ENCODE data around the gene NQO1. TPM values are rescaled to one million over a fixed set of nuclear protein-coding genes. Genes with fewer than 3 reads are reported as not detected.

Gene NQO1
- total RNA-seq, 3 donors from 2014 or later, result 116 to 188 (median 133) TPM

DNA sequence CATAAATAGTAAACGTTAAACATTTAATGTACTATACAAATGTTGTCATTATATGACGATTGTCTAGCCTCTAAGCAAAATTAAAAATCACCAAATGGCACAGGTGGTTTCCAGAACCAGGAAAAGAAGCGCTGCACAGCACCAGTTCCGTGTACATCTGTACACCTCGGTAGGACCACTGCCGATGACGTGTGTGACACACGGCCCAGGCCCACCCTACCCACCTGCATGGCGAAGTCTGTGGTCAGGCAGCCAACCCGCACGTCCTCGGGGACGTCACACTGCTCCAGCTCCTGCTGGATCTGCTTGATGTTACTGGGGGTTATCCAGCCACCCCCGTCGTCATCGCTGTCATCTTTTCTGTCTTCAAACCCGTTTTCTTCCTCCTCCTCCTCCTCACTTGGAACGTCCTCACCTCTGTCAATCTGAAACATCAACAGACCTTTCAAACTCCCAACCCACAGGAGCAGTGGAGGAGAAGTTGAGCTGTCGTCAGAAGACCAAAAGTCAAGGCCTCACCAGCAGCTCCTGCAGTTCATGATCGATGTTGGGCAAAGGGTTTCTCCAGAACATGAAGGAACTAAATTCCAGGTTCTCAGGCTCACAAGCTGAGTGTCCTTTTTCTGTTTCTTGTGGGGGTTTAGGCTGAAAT, 22.5 kb upstream of the NQO1 start:
- DNase-seq (ENCODE audit: low spot score in 2 of 2), result no peak
- TF ChIP-seq CTCF (IDR thresholded peaks at IDR 0.05) (no peak), POLR2AphosphoS5 (IDR thresholded peaks at IDR 0.05) (no peak), POLR2A (IDR thresholded peaks at IDR 0.05) (no peak)
- Histone ChIP-seq H3K4me1 (peaks cover 0 to 11% of the 10 kb centered on the region in 2 donors), H3K27me3 (no peaks in the 10 kb centered on the region), H3K9me3 (no peaks in the 10 kb centered on the region), H3K4me3 (no peak overlapping the region), H3K36me3 (no peaks in the 10 kb centered on the region), H3K27ac (no peak overlapping the region)
- intact Hi-C loops (cut with DNase I; ENCODE audit: low total_unique reads), result no loop called here

DNA sequence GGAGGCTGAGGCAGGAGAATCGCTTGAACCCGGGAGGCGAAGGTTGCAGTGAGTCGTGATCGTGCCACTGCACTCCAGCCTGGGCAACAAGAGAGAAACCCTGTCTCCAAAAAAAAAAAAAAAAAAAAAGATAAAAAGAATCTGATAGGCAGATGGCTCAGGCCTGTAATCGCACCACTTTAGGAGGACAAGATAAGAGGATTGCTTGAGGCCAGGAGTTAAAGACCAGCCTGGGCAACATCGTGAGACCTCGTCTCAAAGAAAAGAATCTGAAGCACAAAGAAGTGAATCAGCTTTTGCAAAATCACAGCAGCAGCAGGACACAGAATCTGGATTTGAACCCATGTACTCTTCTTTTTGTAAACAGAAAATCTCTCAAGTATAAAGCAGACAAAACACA, 20.8 kb upstream of the NQO1 start:
- H3K9me3 ChIP-seq, result no peaks in the 10 kb centered on the region
- intact Hi-C loops (cut with DNase I; ENCODE audit: low total_unique reads), result no loop called here
- H3K4me1 ChIP-seq, result no peaks in the 10 kb centered on the region
- no peak for DNase-seq (ENCODE audit: low spot score in 2 of 2)
- H3K36me3 ChIP-seq, result no peaks in the 10 kb centered on the region
- TF ChIP-seq POLR2AphosphoS5 (IDR thresholded peaks at IDR 0.05) (no peak), POLR2A (IDR thresholded peaks at IDR 0.05) (no peak), CTCF (IDR thresholded peaks at IDR 0.05) (no peak)
- H3K27me3 ChIP-seq, result no peaks in the 10 kb centered on the region
- no peak overlapping the region for H3K4me3 ChIP-seq
- H3K27ac ChIP-seq, result no peak overlapping the region

DNA sequence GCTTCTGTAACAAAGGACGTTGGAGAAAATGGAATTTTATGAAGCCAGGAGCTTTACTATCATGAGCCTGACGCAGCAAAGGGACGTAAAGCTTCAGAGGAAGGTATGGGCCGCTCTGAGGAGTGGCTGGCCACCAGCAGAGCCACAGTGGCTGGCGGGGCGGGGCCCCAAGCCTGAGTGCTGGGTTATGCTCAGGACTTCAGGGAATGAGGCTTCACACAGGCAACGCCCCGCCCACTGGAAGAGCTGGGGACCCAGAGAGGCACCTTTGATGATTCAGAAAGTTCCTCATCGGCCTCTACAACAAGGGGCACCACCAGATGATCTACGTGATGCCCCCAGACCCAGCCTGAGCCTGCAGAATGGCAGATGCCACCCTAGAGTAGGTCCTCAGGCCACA, 19.6 kb upstream of the NQO1 start:
- no peak for TF ChIP-seq CTCF (IDR thresholded peaks at IDR 0.05)
- no peak for TF ChIP-seq POLR2AphosphoS5 (IDR thresholded peaks at IDR 0.05)
- no peak for TF ChIP-seq POLR2A (IDR thresholded peaks at IDR 0.05)
- Histone ChIP-seq H3K36me3 (no peaks in the 10 kb centered on the region), H3K4me3 (no peak overlapping the region), H3K9me3 (no peaks in the 10 kb centered on the region), H3K27ac (no peak overlapping the region), H3K4me1 (no peaks in the 10 kb centered on the region), H3K27me3 (no peaks in the 10 kb centered on the region)
- no peak for DNase-seq (ENCODE audit: low spot score in 2 of 2)
- intact Hi-C loops (cut with DNase I; ENCODE audit: low total_unique reads), result no loop called here

DNA sequence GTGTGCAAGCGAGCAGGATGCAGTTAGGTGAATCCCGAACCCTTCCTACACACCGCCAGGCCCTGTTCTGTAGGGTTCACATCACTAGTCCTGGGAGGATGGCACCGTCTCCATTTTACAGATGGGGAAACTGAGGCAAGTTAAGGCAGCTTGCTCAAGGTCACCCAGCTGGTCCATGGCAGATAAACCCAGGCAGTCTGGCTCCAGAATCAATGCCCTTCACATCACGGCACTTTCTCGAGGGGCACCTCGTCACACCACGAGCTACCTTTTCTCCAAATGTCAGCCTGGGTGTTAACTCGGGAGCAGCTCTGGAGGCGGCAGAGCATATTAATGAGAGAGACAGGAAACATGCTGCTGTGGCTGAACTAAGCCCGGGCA, 18.9 kb upstream of the NQO1 start:
- no peaks in the 10 kb centered on the region for H3K36me3 ChIP-seq
- no peak overlapping the region for H3K27ac ChIP-seq
- no peak overlapping the region for H3K4me3 ChIP-seq
- intact Hi-C loops (cut with DNase I; ENCODE audit: low total_unique reads), result no loop called here
- DNase-seq (ENCODE audit: low spot score in 2 of 2), result no peak
- no peaks in the 10 kb centered on the region for H3K9me3 ChIP-seq
- H3K4me1 ChIP-seq, result no peaks in the 10 kb centered on the region
- H3K27me3 ChIP-seq, result no peaks in the 10 kb centered on the region
- TF ChIP-seq POLR2A (IDR thresholded peaks at IDR 0.05) (no peak), POLR2AphosphoS5 (IDR thresholded peaks at IDR 0.05) (no peak), CTCF (IDR thresholded peaks at IDR 0.05) (no peak)

- intact Hi-C loops (cut with DNase I; ENCODE audit: low total_unique reads), result no loop called here
- DNase-seq (ENCODE audit: low spot score in 2 of 2), result no peak
- no peaks in the 10 kb centered on the region for H3K36me3 ChIP-seq
- no peaks in the 10 kb centered on the region for H3K4me1 ChIP-seq
- TF ChIP-seq POLR2A (IDR thresholded peaks at IDR 0.05) (no peak), POLR2AphosphoS5 (IDR thresholded peaks at IDR 0.05) (no peak), CTCF (IDR thresholded peaks at IDR 0.05) (no peak)
- no peak overlapping the region for H3K27ac ChIP-seq
- H3K27me3 ChIP-seq, result no peaks in the 10 kb centered on the region
- H3K9me3 ChIP-seq, result no peaks in the 10 kb centered on the region
- no peak overlapping the region for H3K4me3 ChIP-seq
Observed at GRCh38 chr16:69744363-69745231, 18.2 kb upstream of the NQO1 start.
